Suprapubic skin (tissue), 3 donors: ENCODE data around the gene RASA3.
"Not testable (repeated sequence)": the region's sequence is repeated elsewhere in the genome, so short reads cannot be mapped to it uniquely, and the experiment has no call there.

ENCODE experiments used
- POLR2A ChIP-seq, 2 donors: fragments of 450-650 bp; IDR thresholded peaks; one replicate each; pipeline ENCODE4 v1.6.1; 2017; ENCODE audit warnings: antibody characterized with exemption in 2 of 2, mild to moderate bottlenecking in 2 of 2, moderate library complexity in 2 of 2
- TF ChIP-seq, protein P1 (sequence below), 2 donors: fragments of 200-600 bp in 1 of 2; fragments of 450-650 bp in 1 of 2; sonication (generic) in 1 of 2; IDR thresholded peaks; one replicate each; pipeline ENCODE4 v1.5.1; 2016 to 2019; ENCODE audit warnings: antibody characterized with exemption in 2 of 2, mild to moderate bottlenecking in 1 of 2, moderate library complexity in 1 of 2

DNA sequence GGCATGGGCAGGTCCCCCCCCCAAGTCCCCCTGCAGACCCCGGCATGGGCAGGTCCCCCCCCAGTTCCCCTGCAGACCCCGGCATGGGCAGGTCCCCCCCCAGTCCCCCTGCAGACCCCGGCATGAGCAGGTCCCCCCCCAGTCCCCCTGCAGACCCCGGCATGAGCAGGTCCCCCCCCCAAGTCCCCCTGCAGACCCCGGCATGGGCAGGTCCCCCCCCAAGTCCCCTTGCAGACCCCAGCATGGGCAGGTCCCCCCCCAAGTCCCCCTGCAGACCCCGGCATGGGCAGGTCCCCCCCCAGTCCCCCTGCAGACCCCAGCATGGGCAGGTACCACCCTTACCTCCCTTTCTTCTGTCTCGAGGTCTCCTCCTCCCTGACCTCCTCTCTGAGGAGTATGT lies 1.1 kb upstream of the RASA3 start:
- TF ChIP-seq, protein P1, sequence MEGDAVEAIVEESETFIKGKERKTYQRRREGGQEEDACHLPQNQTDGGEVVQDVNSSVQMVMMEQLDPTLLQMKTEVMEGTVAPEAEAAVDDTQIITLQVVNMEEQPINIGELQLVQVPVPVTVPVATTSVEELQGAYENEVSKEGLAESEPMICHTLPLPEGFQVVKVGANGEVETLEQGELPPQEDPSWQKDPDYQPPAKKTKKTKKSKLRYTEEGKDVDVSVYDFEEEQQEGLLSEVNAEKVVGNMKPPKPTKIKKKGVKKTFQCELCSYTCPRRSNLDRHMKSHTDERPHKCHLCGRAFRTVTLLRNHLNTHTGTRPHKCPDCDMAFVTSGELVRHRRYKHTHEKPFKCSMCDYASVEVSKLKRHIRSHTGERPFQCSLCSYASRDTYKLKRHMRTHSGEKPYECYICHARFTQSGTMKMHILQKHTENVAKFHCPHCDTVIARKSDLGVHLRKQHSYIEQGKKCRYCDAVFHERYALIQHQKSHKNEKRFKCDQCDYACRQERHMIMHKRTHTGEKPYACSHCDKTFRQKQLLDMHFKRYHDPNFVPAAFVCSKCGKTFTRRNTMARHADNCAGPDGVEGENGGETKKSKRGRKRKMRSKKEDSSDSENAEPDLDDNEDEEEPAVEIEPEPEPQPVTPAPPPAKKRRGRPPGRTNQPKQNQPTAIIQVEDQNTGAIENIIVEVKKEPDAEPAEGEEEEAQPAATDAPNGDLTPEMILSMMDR (IDR thresholded peaks at IDR 0.05), result not testable (repeated sequence)
- TF ChIP-seq POLR2A (IDR thresholded peaks at IDR 0.05), result not testable (repeated sequence)
